HepG2 (cell line): ENCODE data around the gene KDM6B. TPM values are rescaled to one million over a fixed set of nuclear protein-coding genes. Genes with fewer than 3 reads are reported as not detected.

Experiments used
- ATAC-seq: fragments of 200-7000 bp; cut with Tn5 transposase; 3 replicates; pipeline ENCODE4 v1.9.1; 2020; ENCODE audit warnings: mild to moderate bottlenecking, moderate library complexity
- BruUV-seq: library from RNA; stranded (reverse); fragments of 400-500 nt; replicated peaks from 2 replicates; lab custom pipeline; 2021; lab: Mats Ljungman, UMichigan
- CTCF ChIA-PET: fragments of 300-600 bp; formaldehyde crosslinking; extraction: SDS; loops from one replicate; lab custom pipeline; 2021; ENCODE audit warnings: low total read pairs, inconsistent platforms, low intra/inter-chr PET ratio; lab: Yijun Ruan, JAX
- POLR2A ChIA-PET: fragments of 350-600 bp; sonication (Branson Sonifier 250); formaldehyde crosslinking; loops from one replicate; lab custom pipeline; 2020; ENCODE audit warnings: antibody characterized with exemption, inconsistent platforms; lab: Yijun Ruan, JAX
- DNase-seq: peaks from one replicate; pipeline ENCODE4 v3.0.0-alpha.2; 2015; ENCODE audit warnings: low spot score
- FAIRE-seq: peaks from 3 replicates; lab custom pipeline; 2011; peaks lifted over from hg19 to GRCh38; lab: Jason Lieb, UNC
- H2AFZ ChIP-seq: one replicate; pipeline ENCODE4 v1.6.1; 2011; ENCODE audit warnings: low read length, inconsistent platforms
- H3K27ac ChIP-seq: fragments of 300-600 bp; 3 replicates; pipeline ENCODE4 v1.8.0; 2011; ENCODE audit warnings: mixed run types, mild to moderate bottlenecking, mixed read lengths, low read length, inconsistent platforms; ENCODE audit not compliant: insufficient read depth; ENCODE audit errors: extremely low read length
- H3K27me3 ChIP-seq, 2 experiments: fragments of 200-600 bp in 1 of 2; 2 replicates in 1 of 2; 3 replicates in 1 of 2; pipeline versions ENCODE4 v1.6.0 to v1.8.0; 2011; ENCODE audit warnings: low read length in 2 of 2, mild to moderate bottlenecking in 2 of 2, moderate library complexity in 2 of 2, inconsistent platforms in 1 of 2; ENCODE audit not compliant: insufficient read depth in 2 of 2, control insufficient read depth in 1 of 2
- H3K36me3 ChIP-seq, 2 experiments: fragments of 200-600 bp in 1 of 2; replicated peaks in 1 of 2; 2 replicates in 1 of 2; 3 replicates in 1 of 2; pipeline versions ENCODE4 v1.5.1 to v1.8.0; 2011; ENCODE audit warnings: low read length in 2 of 2, inconsistent platforms in 1 of 2; ENCODE audit not compliant: insufficient read depth in 2 of 2, control insufficient read depth in 1 of 2
- H3K4me1 ChIP-seq: 2 replicates; pipeline ENCODE4 v1.5.1; 2012; ENCODE audit warnings: low read length, inconsistent platforms; ENCODE audit not compliant: insufficient read depth
- H3K4me2 ChIP-seq: 2 replicates; pipeline ENCODE4 v1.6.0; 2011; ENCODE audit warnings: low read depth, low read length, inconsistent platforms
- H3K4me3 ChIP-seq, 3 experiments: fragments of 200-600 bp in 1 of 3; sonication (generic), shearing (Covaris generic) in 1 of 3; replicated peaks in 1 of 3; 2 replicates each; pipeline ENCODE4 v1.5.1; 2011 to 2016; ENCODE audit warnings: low read length in 3 of 3, inconsistent platforms in 2 of 3, low read depth in 2 of 3, mild to moderate bottlenecking in 2 of 3, control low read depth in 1 of 3, mixed read lengths in 1 of 3; ENCODE audit not compliant: insufficient read depth in 1 of 3
- H3K79me2 ChIP-seq: one replicate; pipeline ENCODE4 v1.6.1; 2011; ENCODE audit warnings: low read length, inconsistent platforms; ENCODE audit not compliant: insufficient read depth
- H3K9ac ChIP-seq: 2 replicates; pipeline ENCODE4 v1.6.0; 2011; ENCODE audit warnings: mild to moderate bottlenecking, low read depth, low read length, inconsistent platforms; ENCODE audit not compliant: insufficient read depth
- H3K9me3 ChIP-seq: 2 replicates; pipeline ENCODE4 v1.5.1; 2012; ENCODE audit warnings: mild to moderate bottlenecking, low read length
- H4K20me1 ChIP-seq: 2 replicates; pipeline ENCODE4 v1.6.0; 2011; ENCODE audit warnings: inconsistent platforms, mild to moderate bottlenecking, low read length, moderate library complexity; ENCODE audit not compliant: insufficient read depth
- AFF4 ChIP-seq: sonication (generic); formaldehyde crosslinking; IDR thresholded peaks from 2 replicates; pipeline ENCODE4 v1.4.0; 2020; ENCODE audit warnings: missing genetic modification reagents
- HNRNPH1 ChIP-seq: fragments of 200-400 bp; formaldehyde crosslinking; optimal IDR thresholded peaks from 2 replicates; pipeline ENCODE3; 2017; ENCODE audit warnings: mild to moderate bottlenecking, low read depth, low read length
- IRF2 ChIP-seq: IDR thresholded peaks from 2 replicates; pipeline ENCODE4 v1.6.1; 2018; ENCODE audit warnings: missing genetic modification reagents, missing compliant biosample characterization
- KDM3A ChIP-seq: IDR thresholded peaks from 2 replicates; pipeline ENCODE4 v1.6.1; 2018; ENCODE audit warnings: low read depth, missing compliant biosample characterization
- MAFK ChIP-seq, 2 experiments: IDR thresholded peaks in 1 of 2; conservative IDR thresholded peaks in 1 of 2; 2 replicates each; pipeline ENCODE4 v1.6.1; 2011; ENCODE audit warnings: improper control_type of control experiment in 2 of 2, low read length in 2 of 2
- SP5 ChIP-seq: IDR thresholded peaks from 2 replicates; pipeline ENCODE4 v1.6.1; 2016; ENCODE audit warnings: low read depth, borderline replicate concordance
- ZNF563 ChIP-seq: sonication (generic); formaldehyde crosslinking; IDR thresholded peaks from 2 replicates; pipeline ENCODE4 v1.8.0; 2022; ENCODE audit warnings: mild to moderate bottlenecking, moderate library complexity, missing genetic modification reagents
- ZNF672 ChIP-seq: sonication (generic); formaldehyde crosslinking; IDR thresholded peaks from 2 replicates; pipeline ENCODE4 v1.8.1; 2022; ENCODE audit warnings: missing genetic modification reagents
- WGBS: methylation state at CpG from one replicate; pipeline ENCODE4 v1.1.6; 2017; ENCODE audit warnings: low lambda C conversion rate; 5-methylcytosine and 5-hydroxymethylcytosine counted together
- in situ Hi-C: cut with HindIII; loops from 2 replicates; pipeline ENCODE4 v1.10.0; 2017; ENCODE audit warnings: low pct_unique_long_range_greater_than_20kb; ENCODE audit not compliant: extremely low pct_ligation_motif_present
- intact Hi-C: fragments of 100-400 bp; cut with micrococcal nuclease; formaldehyde crosslinking; loops from one replicate; pipeline ENCODE4 v1.10.0; 2022; ENCODE audit not compliant: unreplicated experiment
- polyA plus RNA-seq, 8 experiments: library from polyadenylated mRNA; depleted of rRNA in 3 of 8; stranded (reverse) in 7 of 8; unstranded in 1 of 8; fragments of >200 nt; fragmentation: Illumina TruSeq in 4 of 8; extraction: Trizol in 4 of 8; gene quantifications; 2 replicates each; pipeline versions ENCODE4 v1.2.1 to v1.2.3, GENCODE V29; 2011 to 2016; ENCODE audit warnings: low read depth in 4 of 8, missing spikeins in 1 of 8, mixed read lengths in 1 of 8; ENCODE audit not compliant: insufficient read depth in 1 of 8
- total RNA-seq, 5 experiments: library from RNA; depleted of rRNA; stranded (reverse); fragments of >200 nt; fragmentation: Illumina TruSeq; extraction: Trizol; gene quantifications; 2 replicates each; pipeline ENCODE4 v1.2.3, GENCODE V29; 2016; ENCODE audit warnings: low read depth in 1 of 5

The KDM6B gene
- total and polyA plus RNA-seq, 2 of the 13 experiments (the other 11 are each of a cell fraction or from before 2014, with no cell fraction given) = 1.3 to 2.1 TPM

GRCh38 chr17:7854078-7854777 lies 20.2 kb downstream of the KDM6B start:
- no peaks in the 10 kb centered on the region for H3K9me3 ChIP-seq
- in situ Hi-C loops (no loop called here), intact Hi-C loops (no loop called here)
- no TSS peak for BruUV-seq
- TF ChIP-seq MAFK (conservative IDR thresholded peaks at IDR 0.05 in 1 of 2, IDR thresholded peaks at IDR 0.05 in 1 of 2; ENCODE audit: low read length in 2 of 2) (no peak), AFF4 (no peak), IRF2 (CRISPR knock-in tag) (no peak), SP5 (CRISPR knock-in tag) (no peak), ZNF563 (CRISPR knock-in tag) (no peak), KDM3A (CRISPR knock-in tag) (no peak), ZNF672 (CRISPR knock-in tag) (no peak), HNRNPH1 (peak; percentile 13)
- H3K27ac ChIP-seq = no peak overlapping the region
- H3K27me3 ChIP-seq = no peaks in the 10 kb centered on the region; a peak in 1 of 5 replicates
- peaks cover 18 to 38% of the 10 kb centered on the region in 2 experiments for H3K36me3 ChIP-seq
- H4K20me1 ChIP-seq = peaks cover 7% of the 10 kb centered on the region
- ATAC-seq (no peak), FAIRE-seq (no peak), DNase-seq (no peak)
- no peak overlapping the region for H3K4me2 ChIP-seq
- ChIA-PET CTCF (interaction anchor here (0.5 kb wide), 1 partner anchor 118 kb away, joined by 3 read pairs; no protein-coding TSS in a partner anchor), POLR2A (no interaction called here)
- no peak overlapping the region for H2AFZ ChIP-seq
- H3K79me2 ChIP-seq = peaks cover 8% of the 10 kb centered on the region
- H3K4me3 ChIP-seq = no peak overlapping the region
- peaks cover 22% of the 10 kb centered on the region for H3K4me1 ChIP-seq
- H3K9ac ChIP-seq = no peak overlapping the region
- 95% methylated on average over 31 of the region's 31 CpGs for WGBS
